ENCODE results near the gene MED8.

MED8 gene

GRCh38 chr1:43354471-43354870 lies 35.1 kb downstream of the MED8 start:
- no peak for DNase-seq (ENCODE audit: low read depth)

GRCh38 chr1:43352881-43353280 lies 36.7 kb downstream of the MED8 start:
- no peak overlapping the region for H3K4me3 ChIP-seq (ENCODE audit: low read depth, low read length)
- no peak for DNase-seq (ENCODE audit: low read depth)
- no peak for TF ChIP-seq CTCF (IDR thresholded peaks at IDR 0.05; ENCODE audit: low read depth, low read length, missing control alignments)

More at GRCh38 chr1:43354471-43354870, 35.1 kb downstream of the MED8 start:
- TF ChIP-seq CTCF (IDR thresholded peaks at IDR 0.05; ENCODE audit: low read depth, low read length, missing control alignments), result no peak
- no peak overlapping the region for H3K4me3 ChIP-seq (ENCODE audit: low read depth, low read length)

GRCh38 chr1:43352351-43352705 lies 37.3 kb downstream of the MED8 start:
- no peak for DNase-seq (ENCODE audit: low read depth)
- TF ChIP-seq CTCF (IDR thresholded peaks at IDR 0.05; ENCODE audit: low read depth, low read length, missing control alignments), result no peak
- no peak overlapping the region for H3K4me3 ChIP-seq (ENCODE audit: low read depth, low read length)

GRCh38 chr1:43351421-43352350 lies 37.9 kb downstream of the MED8 start:
- no peak overlapping the region for H3K4me3 ChIP-seq (ENCODE audit: low read depth, low read length)
- no peak for TF ChIP-seq CTCF (IDR thresholded peaks at IDR 0.05; ENCODE audit: low read depth, low read length, missing control alignments)
- no peak for DNase-seq (ENCODE audit: low read depth)

GRCh38 chr1:43350976-43351375 lies 38.6 kb downstream of the MED8 start:
- no peak for DNase-seq (ENCODE audit: low read depth)
- H3K4me3 ChIP-seq (ENCODE audit: low read depth, low read length), result no peak overlapping the region

GRCh38 chr1:43349594-43350306 lies 39.9 kb downstream of the MED8 start:
- no peak for TF ChIP-seq CTCF (IDR thresholded peaks at IDR 0.05; ENCODE audit: low read depth, low read length, missing control alignments)
- DNase-seq (ENCODE audit: low read depth), result peak; percentile 44

More at GRCh38 chr1:43350976-43351375, 38.6 kb downstream of the MED8 start:
- no peak for TF ChIP-seq CTCF (IDR thresholded peaks at IDR 0.05; ENCODE audit: low read depth, low read length, missing control alignments)

More at GRCh38 chr1:43349594-43350306, 39.9 kb downstream of the MED8 start:
- peak overlapping the region; percentile 62 for H3K4me3 ChIP-seq (ENCODE audit: low read depth, low read length)
